MCF 10A (cell line): ENCODE data around the gene GFPT1. TPM values are rescaled to one million over a fixed set of nuclear protein-coding genes. Genes with fewer than 3 reads are reported as not detected.

Experiments used
- BruUV-seq: library from RNA; stranded (reverse); fragments of 400-500 nt; replicated peaks from 2 replicates; lab custom pipeline; 2021; lab: Mats Ljungman, UMichigan
- CTCF ChIA-PET: fragments of 300-600 bp; sonication (Branson Sonifier 250); formaldehyde crosslinking; extraction: SDS; loops from one replicate; lab custom pipeline; 2021; ENCODE audit warnings: antibody characterized with exemption, inconsistent platforms; lab: Yijun Ruan, JAX
- POLR2A ChIA-PET: fragments of 300-600, 350-650 bp; sonication (Branson Sonifier 250); formaldehyde crosslinking; extraction: SDS; loops from one replicate; lab custom pipeline; 2020; ENCODE audit warnings: antibody characterized with exemption, inconsistent platforms; lab: Yijun Ruan, JAX
- DNase-seq: peaks from one replicate; pipeline ENCODE4 v3.0.0-alpha.2; 2018; ENCODE audit not compliant: unreplicated experiment
- H3K27ac Mint-ChIP-seq: one replicate; pipeline ENCODE4 v1.8.0; 2022; ENCODE audit warnings: mild to moderate bottlenecking, low read depth, mixed read lengths; ENCODE audit not compliant: unreplicated experiment
- H3K27me3 Mint-ChIP-seq: one replicate; pipeline ENCODE4 v1.8.0; 2022; ENCODE audit warnings: mixed read lengths; ENCODE audit not compliant: insufficient read depth, unreplicated experiment
- H3K36me3 Mint-ChIP-seq: one replicate; pipeline ENCODE4 v1.8.0; 2022; ENCODE audit warnings: mild to moderate bottlenecking, moderate library complexity, mixed read lengths; ENCODE audit not compliant: insufficient read depth, unreplicated experiment
- H3K4me1 Mint-ChIP-seq: one replicate; pipeline ENCODE4 v1.8.0; 2022; ENCODE audit warnings: mixed read lengths; ENCODE audit not compliant: insufficient read depth, unreplicated experiment
- H3K4me3 Mint-ChIP-seq: one replicate; pipeline ENCODE4 v1.8.0; 2022; ENCODE audit warnings: mild to moderate bottlenecking, moderate library complexity, mixed read lengths; ENCODE audit not compliant: unreplicated experiment
- H3K9me3 Mint-ChIP-seq: one replicate; pipeline ENCODE4 v1.8.0; 2022; ENCODE audit warnings: mixed read lengths; ENCODE audit not compliant: unreplicated experiment
- CTCF ChIP-seq: fragments of 200-600 bp; IDR thresholded peaks from one replicate; pipeline ENCODE4 v1.8.0; 2022; ENCODE audit warnings: antibody characterized with exemption, mild to moderate bottlenecking; ENCODE audit not compliant: unreplicated experiment
- intact Hi-C: fragments of 100-400 bp; cut with micrococcal nuclease; formaldehyde crosslinking; loops from 2 replicates; pipeline ENCODE4 v1.14.1; 2022
- total RNA-seq: library from RNA; stranded (reverse); gene quantifications from 2 replicates; pipeline ENCODE4 v1.2.3, GENCODE V29; 2022

GFPT1 gene
- total RNA-seq, 1 experiment from 2014 or later: 176 TPM

- POLR2A ChIA-PET: interaction anchor here (1.1 kb wide), 1 partner anchor 20 kb away, joined by 3 read pairs; no protein-coding TSS in a partner anchor
- TF ChIP-seq CTCF: no peak
- Mint-ChIP-seq H3K4me3 (no peak overlapping the region), H3K4me1 (no peaks in the 10 kb centered on the region), H3K36me3 (peaks cover 82% of the 10 kb centered on the region), H3K27me3 (no peaks in the 10 kb centered on the region), H3K27ac (no peak overlapping the region), H3K9me3 (no peaks in the 10 kb centered on the region)
- intact Hi-C loops: no loop called here
- no peak for DNase-seq
- CTCF ChIA-PET: no interaction called here
- no TSS peak for BruUV-seq
Measured at GRCh38 chr2:69416147-69416546, 29.1 kb upstream of the GFPT1 start.

- CTCF ChIA-PET: interaction anchor here (0.6 kb wide), 1 partner anchor 1097 kb away, joined by 3 read pairs; no protein-coding TSS in a partner anchor
- H3K27me3 Mint-ChIP-seq: no peaks in the 10 kb centered on the region
Measured at GRCh38 chr2:69411120-69411519, 24.1 kb upstream of the GFPT1 start.

GRCh38 chr2:69405306-69405705 is 18.3 kb upstream of the GFPT1 start:
- CTCF ChIA-PET: interaction anchor here (0.7 kb wide), 1 partner anchor 405 kb away, joined by 3 read pairs; no protein-coding TSS in a partner anchor
- intact Hi-C loops: no loop called here
- Mint-ChIP-seq H3K36me3 (peaks cover 63% of the 10 kb centered on the region), H3K27me3 (no peaks in the 10 kb centered on the region), H3K9me3 (no peaks in the 10 kb centered on the region), H3K27ac (no peak overlapping the region), H3K4me3 (no peak overlapping the region), H3K4me1 (peaks cover 8% of the 10 kb centered on the region)
- no peak for TF ChIP-seq CTCF
- no peak for DNase-seq
- BruUV-seq: no TSS peak
- POLR2A ChIA-PET: no interaction called here

More at GRCh38 chr2:69411120-69411519, 24.1 kb upstream of the GFPT1 start:
- BruUV-seq: no TSS peak
- POLR2A ChIA-PET: no interaction called here
- DNase-seq: no peak
- TF ChIP-seq CTCF: no peak
- intact Hi-C loops: no loop called here
- Mint-ChIP-seq H3K9me3 (no peaks in the 10 kb centered on the region), H3K36me3 (peaks cover 64% of the 10 kb centered on the region), H3K27ac (no peak overlapping the region), H3K4me3 (no peak overlapping the region), H3K4me1 (peaks cover 8% of the 10 kb centered on the region)

- BruUV-seq: no TSS peak
- peaks cover 70% of the 10 kb centered on the region for H3K36me3 Mint-ChIP-seq
- H3K4me1 Mint-ChIP-seq: no peaks in the 10 kb centered on the region
- no peak for TF ChIP-seq CTCF
- H3K27ac Mint-ChIP-seq: no peak overlapping the region
- no peak for DNase-seq
- ChIA-PET POLR2A (no interaction called here), CTCF (interaction anchor here (0.6 kb wide), 1 partner anchor 239 kb away, joined by 3 read pairs; no protein-coding TSS in a partner anchor)
- H3K27me3 Mint-ChIP-seq: no peaks in the 10 kb centered on the region
- no peaks in the 10 kb centered on the region for H3K9me3 Mint-ChIP-seq
- H3K4me3 Mint-ChIP-seq: no peak overlapping the region
- intact Hi-C loops: no loop called here
Measured at GRCh38 chr2:69400121-69400520, 13.1 kb upstream of the GFPT1 start.
